ENCODE measurements around the gene PCNT. TPM values are rescaled to one million over a fixed set of nuclear protein-coding genes. Genes with fewer than 3 reads are reported as not detected.

The PCNT gene
- total and polyA plus RNA-seq, 2 of the 8 experiments (the other 6 are each of a cell fraction or from before 2014, with no cell fraction given), result 9.9 to 45.1 TPM

GRCh38 chr21:46287541-46287940, 36.4 kb upstream of the PCNT start:
- Histone ChIP-seq H2BK15ac (ENCODE audit: low read length) (no peak overlapping the region), H3K9ac (replicated peaks in 1 of 4; ENCODE audit: extremely low read depth in 1 of 4, low read depth in 3 of 4, low read length in 3 of 4) (no peak overlapping the region), H3K4me3 (ENCODE audit: extremely low read depth in 1 of 4, insufficient read depth in 2 of 4, low read depth in 3 of 4, low read length in 4 of 4) (peak overlapping the region; percentile 55 to 90 (median 74); a peak in 6 of 8 replicates), H3K79me1 (ENCODE audit: low read depth, low read length) (peaks cover 13% of the 10 kb centered on the region), H3K27me3 (replicated peaks in 1 of 4; ENCODE audit: control insufficient read depth in 3 of 4, extremely low read depth in 1 of 4, insufficient read depth in 3 of 4, low read length in 3 of 4) (no peaks in the 10 kb centered on the region), H2BK5ac (ENCODE audit: low read depth, low read length) (no peak overlapping the region), H3K14ac (ENCODE audit: insufficient read length) (no peak overlapping the region), H4K91ac (replicated peaks; ENCODE audit: insufficient read length, low read length) (no peak overlapping the region), H3K4me1 (replicated peaks in 1 of 4; ENCODE audit: control insufficient read depth in 3 of 4, insufficient read depth in 4 of 4, low read length in 3 of 4) (peaks cover 3 to 9% (median 4%) of the 10 kb centered on the region in 4 experiments; a peak in 5 of 7 replicates), H4K8ac (ENCODE audit: extremely low read depth, insufficient read depth, low read length) (no peak overlapping the region), H2BK12ac (ENCODE audit: low read depth, low read length) (no peak overlapping the region), H3K36me3 (ENCODE audit: control insufficient read depth in 2 of 4, insufficient read depth in 4 of 4, low read length in 3 of 4) (peaks cover 3 to 26% (median 11%) of the 10 kb centered on the region in 4 experiments; a peak in 6 of 8 replicates), H4K5ac (ENCODE audit: insufficient read length, low read depth, low read length) (no peak overlapping the region), H2AK5ac (ENCODE audit: low read depth, low read length) (no peak overlapping the region), H3K9me3 (ENCODE audit: insufficient read depth in 2 of 2, low read depth in 1 of 2, low read length in 1 of 2) (no peaks in the 10 kb centered on the region), H3K4me2 (ENCODE audit: insufficient read depth in 1 of 2, low read depth in 2 of 2, low read length in 2 of 2) (peak overlapping the region; percentile 62 to 71; a peak in 2 of 4 replicates), H3K27ac (ENCODE audit: low read depth, low read length) (no peak overlapping the region), H3K4ac (replicated peaks; ENCODE audit: insufficient read length, low read depth, low read length) (no peak overlapping the region), H2BK20ac (ENCODE audit: low read length) (no peak overlapping the region), H3K56ac (replicated peaks; ENCODE audit: insufficient read length, low read depth, low read length) (no peak overlapping the region), H4K20me1 (replicated peaks in 1 of 2; ENCODE audit: control insufficient read depth in 1 of 2, insufficient read depth in 2 of 2, low read length in 2 of 2) (peaks cover 5 to 12% of the 10 kb centered on the region in 2 experiments), H3K23ac (ENCODE audit: insufficient read length) (no peak overlapping the region), H3K18ac (ENCODE audit: extremely low read depth, low read length) (no peak overlapping the region), H2BK120ac (replicated peaks; ENCODE audit: low read depth, low read length) (no peak overlapping the region), H2AFZ (ENCODE audit: low read length) (no peak overlapping the region), H3K79me2 (ENCODE audit: control insufficient read depth in 1 of 2, insufficient read depth in 2 of 2, low read length in 2 of 2) (peaks cover 14 to 34% of the 10 kb centered on the region in 2 experiments), H3K23me2 (ENCODE audit: low read depth, low read length) (peaks cover 4% of the 10 kb centered on the region)
- FAIRE-seq (no peak), DNase-seq (ENCODE audit: low read depth in 1 of 2, low spot score in 2 of 2) (no peak)
- CTCF ChIA-PET (ENCODE audit: partially characterized antibody), result no interaction called here
- POLR2A ChIA-PET (ENCODE audit: partially characterized antibody), result interaction anchor here (1.2 kb wide), 1 partner anchor 10 kb away, joined by 7 read pairs; no protein-coding TSS in a partner anchor
- 93% methylated on average over 10 of the region's 10 CpGs; no CpG with 5 or more reads in 1 of the 2 experiments for whole genome bisulfite sequencing, 2 experiments (ENCODE audit: extremely low coverage in 1 of 2, insufficient coverage in 1 of 2, insufficient read length in 1 of 2, insufficient replicate concordance in 2 of 2, low coverage in 1 of 2, low lambda C conversion rate in 2 of 2, missing lambda C conversion rate in 1 of 2)
- TF ChIP-seq BCL11A (IDR thresholded peaks at IDR 0.05; ENCODE audit: low read depth in 2 of 2, low read length in 2 of 2) (no peak), YY1 (IDR thresholded peaks at IDR 0.05; ENCODE audit: low read depth, low read length) (no peak), HDAC2 (IDR thresholded peaks at IDR 0.05; ENCODE audit: borderline replicate concordance in 1 of 2, low read depth in 2 of 2, low read length in 2 of 2) (no peak), SIN3A (conservative IDR thresholded peaks at IDR 0.05 in 1 of 2, IDR thresholded peaks at IDR 0.05 in 1 of 2; ENCODE audit: low read depth in 1 of 2, low read length in 2 of 2) (no peak), TEAD4 (IDR thresholded peaks at IDR 0.05; ENCODE audit: low read depth, low read length) (no peak), JUN (IDR thresholded peaks at IDR 0.05; ENCODE audit: low read depth, low read length) (no peak), MAFK (IDR thresholded peaks at IDR 0.05; ENCODE audit: low read depth, low read length) (no peak), SP1 (IDR thresholded peaks at IDR 0.05; ENCODE audit: low read depth, low read length) (no peak), SUZ12 (IDR thresholded peaks at IDR 0.05; ENCODE audit: low read length) (no peak), TCF12 (IDR thresholded peaks at IDR 0.05; ENCODE audit: low read depth, low read length) (no peak), E2F6 (IDR thresholded peaks at IDR 0.05) (no peak)
- TF ChIP-seq, protein P1, sequence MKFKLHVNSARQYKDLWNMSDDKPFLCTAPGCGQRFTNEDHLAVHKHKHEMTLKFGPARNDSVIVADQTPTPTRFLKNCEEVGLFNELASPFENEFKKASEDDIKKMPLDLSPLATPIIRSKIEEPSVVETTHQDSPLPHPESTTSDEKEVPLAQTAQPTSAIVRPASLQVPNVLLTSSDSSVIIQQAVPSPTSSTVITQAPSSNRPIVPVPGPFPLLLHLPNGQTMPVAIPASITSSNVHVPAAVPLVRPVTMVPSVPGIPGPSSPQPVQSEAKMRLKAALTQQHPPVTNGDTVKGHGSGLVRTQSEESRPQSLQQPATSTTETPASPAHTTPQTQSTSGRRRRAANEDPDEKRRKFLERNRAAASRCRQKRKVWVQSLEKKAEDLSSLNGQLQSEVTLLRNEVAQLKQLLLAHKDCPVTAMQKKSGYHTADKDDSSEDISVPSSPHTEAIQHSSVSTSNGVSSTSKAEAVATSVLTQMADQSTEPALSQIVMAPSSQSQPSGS (IDR thresholded peaks at IDR 0.05; ENCODE audit: low read length), result no peak
